Measurements from ENCODE around the gene DNAJA1. TPM values are rescaled to one million over a fixed set of nuclear protein-coding genes. Genes with fewer than 3 reads are reported as not detected.

Gene DNAJA1
- 100 to 1,000 TPM in 1 of 9 donors, 10 to 100 TPM in 8; 48.6 to 104 (median 63.1) TPM for total RNA-seq
- 100 to 1,000 TPM in 1 of 2 donors, 10 to 100 TPM in 1; 32.6 to 133 TPM for polyA plus RNA-seq
- long read RNA-seq, donor 1, transcript DNAJA1-201 (9 exons, 2,381 nt), result major isoform, 153 of 161 reads
- long read RNA-seq, donor 1, partial matches to known transcripts, result 4 of 161 reads
- long read RNA-seq, donor 1, other reads (novel, unspliced or antisense), result 4 of 161 reads
- long read RNA-seq, donor 2, transcript DNAJA1-201 (9 exons, 2,381 nt), result major isoform, 247 of 268 reads
- long read RNA-seq, donor 2, partial matches to known transcripts, result 6 of 268 reads
- long read RNA-seq, donor 2, other reads (novel, unspliced or antisense), result 15 of 268 reads
- long read RNA-seq, donor 3, transcript DNAJA1-201 (9 exons, 2,381 nt), result major isoform, 170 of 182 reads
- long read RNA-seq, donor 3, partial matches to known transcripts, result 9 of 182 reads
- long read RNA-seq, donor 3, other reads (novel, unspliced or antisense), result 3 of 182 reads

GRCh38 chr9:33024966-33025571 lies at the start of gene DNAJA1:
Gene DNAJA1, plus strand, starts transcription at chr9:33025273. Its CDS starts 1,212 bp downstream, at chr9:33026485.
- Histone ChIP-seq H3K4me3 (peak within 1 kb of the TSS; percentile 76 to 99 (median 94)), H3K9me3 (no peaks in the 10 kb centered on the region), H3K4me1 (peaks cover 7 to 65% (median 45%) of the 10 kb centered on the region in 12 donors), H3K27ac (peak within 1 kb of the TSS; percentile 96 to 100 (median 99)), H3K27me3 (no peaks in the 10 kb centered on the region), H3K36me3 (peaks cover 0 to 49% (median 40%) of the 10 kb centered on the region in 9 donors)
- intact Hi-C loops (cut with DNase I), result loop anchor here in 2 of 10 donors (1.0 to 2.0 kb wide), 2 partner anchors 24 kb away; partner anchors contain the start of gene APTX (in 2 of the 2)
- TF ChIP-seq POLR2A (IDR thresholded peaks at IDR 0.05) (peak; percentile 79 to 99), CTCF (IDR thresholded peaks at IDR 0.05) (peak in 1 of 12 donors; percentile 10)
- peak; percentile 96 to 98 (median 96) for DNase-seq
- 0% methylated on average over 15 to 61 of the region's 61 CpGs for WGBS, 4 donors
- peak; percentile 96 to 97 (median 97) for ATAC-seq

- intact Hi-C loops (cut with DNase I), result loop anchor here in 1 of 10 donors (10.0 kb wide), 1 partner anchor 543 kb away; no protein-coding TSS in a partner anchor
- Histone ChIP-seq H3K36me3 (peaks cover 0 to 85% (median 60%) of the 10 kb centered on the region in 9 donors), H3K27me3 (no peaks in the 10 kb centered on the region), H3K27ac (no peak overlapping the region), H3K4me1 (no peaks in the 10 kb centered on the region), H3K4me3 (no peak overlapping the region), H3K9me3 (no peaks in the 10 kb centered on the region)
- ATAC-seq, result no peak
- no peak for DNase-seq
- TF ChIP-seq POLR2A (IDR thresholded peaks at IDR 0.05) (no peak), CTCF (IDR thresholded peaks at IDR 0.05) (no peak)
- WGBS, 4 donors, result 87 to 98% (median 95%) methylated on average over 2 of the region's 2 CpGs
Measured at GRCh38 chr9:32978051-32978450, 47.0 kb upstream of the DNAJA1 start.

GRCh38 chr9:32986971-32987370 lies 38.1 kb upstream of the DNAJA1 start:
- no peak for DNase-seq
- no peak overlapping the region for H3K4me3 ChIP-seq
- H3K27me3 ChIP-seq, result no peaks in the 10 kb centered on the region
- intact Hi-C loops (cut with DNase I), result no loop called here
- ATAC-seq, result no peak
- H3K4me1 ChIP-seq, result peaks cover 0 to 7% (median 2%) of the 10 kb centered on the region in 12 donors
- no peak overlapping the region for H3K27ac ChIP-seq
- H3K36me3 ChIP-seq, result peaks cover 4 to 94% (median 77%) of the 10 kb centered on the region in 9 donors
- 89 to 96% (median 91%) methylated on average over 4 of the region's 4 CpGs for WGBS, 4 donors
- TF ChIP-seq CTCF (IDR thresholded peaks at IDR 0.05), result no peak
- no peak for TF ChIP-seq POLR2A (IDR thresholded peaks at IDR 0.05)
- no peaks in the 10 kb centered on the region for H3K9me3 ChIP-seq

DNA sequence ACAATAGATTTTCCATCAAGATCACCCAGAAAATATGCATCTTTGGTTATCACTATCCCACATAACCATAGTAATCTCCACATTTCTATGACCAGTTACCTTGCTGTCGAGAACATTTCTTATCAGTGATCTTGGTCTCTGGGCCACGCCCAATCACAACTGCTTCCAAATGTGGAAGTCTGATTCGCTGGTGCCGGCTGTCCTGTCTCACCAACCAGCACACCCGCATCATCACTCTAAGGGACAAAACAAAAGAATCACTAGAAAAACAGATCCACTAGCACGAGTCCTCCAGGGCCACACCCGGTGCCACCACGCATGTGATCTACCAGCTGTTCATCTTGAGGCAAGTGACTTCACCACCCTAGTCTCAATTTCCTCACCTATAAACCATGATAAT lies 35.4 kb upstream of the DNAJA1 start:
- DNase-seq (no peak), ATAC-seq (no peak)
- H3K27me3 ChIP-seq, result no peaks in the 10 kb centered on the region
- no peaks in the 10 kb centered on the region for H3K9me3 ChIP-seq
- WGBS, 4 donors, result 82 to 90% (median 89%) methylated on average over 8 of the region's 8 CpGs
- H3K4me3 ChIP-seq, result no peak overlapping the region
- peaks cover 4 to 75% (median 52%) of the 10 kb centered on the region in 9 donors for H3K36me3 ChIP-seq
- H3K4me1 ChIP-seq, result peaks cover 0 to 20% (median 13%) of the 10 kb centered on the region in 12 donors
- no peak for TF ChIP-seq CTCF (IDR thresholded peaks at IDR 0.05)
- TF ChIP-seq POLR2A (IDR thresholded peaks at IDR 0.05), result no peak
- intact Hi-C loops (cut with DNase I), result no loop called here
- no peak overlapping the region for H3K27ac ChIP-seq
